ENCODE measurements around the gene FBLN2. TPM values are rescaled to one million over a fixed set of nuclear protein-coding genes. Genes with fewer than 3 reads are reported as not detected.

Gene FBLN2
- total and polyA plus RNA-seq, 8 donors, result 1.8 to 143 (median 11.9) TPM

DNA sequence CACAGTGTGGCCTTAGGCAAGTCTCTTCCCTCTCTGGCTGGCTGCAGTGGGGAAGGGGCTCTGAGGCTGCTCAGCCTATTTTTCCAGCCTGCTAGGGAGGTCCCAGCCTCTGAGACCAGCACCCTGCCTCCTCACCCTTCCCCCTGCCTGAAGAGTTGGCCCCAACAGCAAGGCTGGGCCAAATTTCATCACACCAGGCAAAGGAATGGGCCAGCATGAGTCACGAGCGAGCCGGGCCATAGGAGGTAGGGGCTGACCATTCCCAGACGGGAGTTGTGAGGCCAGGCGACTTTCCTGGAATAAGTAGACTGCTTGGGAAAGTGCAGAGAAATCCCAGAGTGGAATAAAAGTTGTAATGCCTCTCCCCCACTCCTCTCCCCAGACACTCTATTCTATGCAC, 5.7 kb upstream of the FBLN2 start:
- no peak for TF ChIP-seq CTCF (IDR thresholded peaks at IDR 0.05)
- Histone ChIP-seq H3K36me3 (no peaks in the 10 kb centered on the region), H3K27me3 (peaks cover 0 to 18% (median 4%) of the 10 kb centered on the region in 3 donors), H3K4me3 (no peak overlapping the region), H3K27ac (peak overlapping the region in 2 of 5 donors; percentile 29 to 44), H3K9me3 (peaks cover 0 to 6% (median 0%) of the 10 kb centered on the region in 4 donors), H3K4me1 (peaks cover 0 to 5% (median 1%) of the 10 kb centered on the region in 4 donors)
- peak in 1 of 2 donors; percentile 44 for DNase-seq
- 61 to 80% (median 69%) methylated on average over 5 of the region's 5 CpGs for WGBS, 5 donors
- intact Hi-C loops (cut with DNase I; ENCODE audit: low total_unique reads), result no loop called here

GRCh38 chr3:13544293-13544831, 4.6 kb upstream of the FBLN2 start:
- peak in 1 of 2 donors; percentile 35 for DNase-seq
- Histone ChIP-seq H3K4me3 (no peak overlapping the region), H3K36me3 (no peaks in the 10 kb centered on the region), H3K27me3 (peaks cover 0 to 29% (median 16%) of the 10 kb centered on the region in 3 donors), H3K9me3 (peaks cover 0 to 6% (median 0%) of the 10 kb centered on the region in 4 donors), H3K27ac (peak overlapping the region in 3 of 5 donors; percentile 10 to 44 (median 13)), H3K4me1 (peaks cover 4 to 15% (median 11%) of the 10 kb centered on the region in 4 donors)
- 49 to 66% (median 56%) methylated on average over 5 to 6 of the region's 6 CpGs for WGBS, 5 donors
- TF ChIP-seq POLR2AphosphoS5 (IDR thresholded peaks at IDR 0.05) (no peak), CTCF (IDR thresholded peaks at IDR 0.05) (no peak), POLR2A (IDR thresholded peaks at IDR 0.05) (no peak), EP300 (IDR thresholded peaks at IDR 0.05) (no peak)
- intact Hi-C loops (cut with DNase I; ENCODE audit: low total_unique reads), result no loop called here

GRCh38 chr3:13544951-13545651, 3.8 kb upstream of the FBLN2 start:
- Histone ChIP-seq H3K4me1 (peaks cover 4 to 22% (median 15%) of the 10 kb centered on the region in 4 donors), H3K36me3 (no peaks in the 10 kb centered on the region), H3K9me3 (peaks cover 0 to 6% (median 0%) of the 10 kb centered on the region in 4 donors), H3K27ac (peak overlapping the region in 1 of 5 donors; percentile 10), H3K4me3 (no peak overlapping the region), H3K27me3 (peaks cover 0 to 37% (median 20%) of the 10 kb centered on the region in 3 donors)
- no peak for DNase-seq
- WGBS, 5 donors, result 57 to 69% (median 65%) methylated on average over 9 of the region's 9 CpGs
- TF ChIP-seq POLR2A (IDR thresholded peaks at IDR 0.05), result no peak
- no peak for TF ChIP-seq EP300 (IDR thresholded peaks at IDR 0.05)
- no peak for TF ChIP-seq CTCF (IDR thresholded peaks at IDR 0.05)
- no peak for TF ChIP-seq POLR2AphosphoS5 (IDR thresholded peaks at IDR 0.05)
- intact Hi-C loops (cut with DNase I; ENCODE audit: low total_unique reads), result no loop called here

DNA sequence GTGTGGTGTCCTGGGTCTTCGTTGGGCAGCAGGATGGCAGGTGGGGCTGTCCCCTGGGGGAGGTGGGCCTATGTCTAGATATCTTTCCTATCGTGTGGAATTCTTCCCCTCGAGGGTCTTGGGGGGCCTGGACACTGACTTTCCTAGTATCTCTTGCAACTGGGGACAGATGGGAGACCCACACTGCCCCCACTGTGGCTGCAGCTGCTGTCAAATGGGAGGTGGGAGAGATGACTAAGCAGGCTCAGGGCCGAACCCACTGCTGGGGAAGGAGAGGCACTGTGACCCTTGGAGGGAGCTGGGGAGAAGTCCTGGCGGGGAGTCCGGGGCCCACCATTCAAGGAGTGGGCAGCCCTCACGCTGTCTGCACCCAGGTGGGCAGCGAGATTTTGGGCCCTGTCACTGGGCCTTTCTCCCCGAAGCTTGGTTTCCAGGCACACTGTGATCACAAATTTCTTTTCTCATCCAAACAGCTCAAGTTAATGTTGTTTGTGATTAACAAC, 2.9 kb upstream of the FBLN2 start:
- H3K27ac ChIP-seq, result peak overlapping the region in 2 of 5 donors; percentile 48 to 62
- H3K36me3 ChIP-seq, result no peaks in the 10 kb centered on the region
- 72 to 84% (median 75%) methylated on average over 9 of the region's 9 CpGs for WGBS, 5 donors
- TF ChIP-seq EP300 (IDR thresholded peaks at IDR 0.05) (no peak), POLR2AphosphoS5 (IDR thresholded peaks at IDR 0.05) (no peak), CTCF (IDR thresholded peaks at IDR 0.05) (no peak), POLR2A (IDR thresholded peaks at IDR 0.05) (no peak)
- peaks cover 0 to 46% (median 20%) of the 10 kb centered on the region in 3 donors for H3K27me3 ChIP-seq
- intact Hi-C loops (cut with DNase I; ENCODE audit: low total_unique reads), result no loop called here
- H3K4me1 ChIP-seq, result peaks cover 4 to 22% (median 15%) of the 10 kb centered on the region in 4 donors
- DNase-seq, result no peak
- H3K4me3 ChIP-seq, result no peak overlapping the region
- peaks cover 0 to 6% (median 0%) of the 10 kb centered on the region in 4 donors for H3K9me3 ChIP-seq
